BLaER1 treated with 17β-estradiol and CSF1 and Interleukin-3, amounts not matched to agents 10 nM and 100 nM (cell line): ENCODE data around the gene QPCT.

ENCODE experiments used
- H3K27ac ChIP-seq, 11 experiments: shearing (Covaris generic); formaldehyde crosslinking; 2 replicates each; pipeline ENCODE4 v1.8.1; 2022
- H3K27me3 ChIP-seq, 11 experiments: shearing (Covaris generic); formaldehyde crosslinking; 2 replicates each; pipeline ENCODE4 v1.8.1; 2022
- H3K36me3 ChIP-seq, 11 experiments: shearing (Covaris generic); formaldehyde crosslinking; 2 replicates each; pipeline ENCODE4 v1.8.1; 2022
- H3K4me1 ChIP-seq, 10 experiments: shearing (Covaris generic); formaldehyde crosslinking; 2 replicates each; pipeline ENCODE4 v1.8.1; 2022
- H3K4me2 ChIP-seq, 11 experiments: shearing (Covaris generic); formaldehyde crosslinking; 2 replicates each; pipeline ENCODE4 v1.8.1; 2022
- H3K4me3 ChIP-seq, 10 experiments: shearing (Covaris generic); formaldehyde crosslinking; 2 replicates each; pipeline ENCODE4 v1.8.1; 2022
- H3K9ac ChIP-seq, 11 experiments: shearing (Covaris generic); formaldehyde crosslinking; 2 replicates each; pipeline ENCODE4 v1.8.1; 2022
- H3K9me3 ChIP-seq, 11 experiments: shearing (Covaris generic); formaldehyde crosslinking; replicated peaks in 1 of 11; 2 replicates each; pipeline ENCODE4 v1.8.1; 2022
- H4K20me1 ChIP-seq, 11 experiments: shearing (Covaris generic); formaldehyde crosslinking; 2 replicates each; pipeline ENCODE4 v1.8.1; 2022
- Cebpa-rat ChIP-seq, 11 experiments: shearing (Covaris generic); IDR thresholded peaks; 2 replicates each; pipeline ENCODE4 v1.8.1; 2022

QPCT gene

GRCh38 chr2:37343537-37344434 is 644 bp upstream of the QPCT start:
- peaks cover 5 to 47% (median 35%) of the 10 kb centered on the region in 11 experiments; a peak in 20 of 22 replicates for H3K27me3 ChIP-seq
- peak overlapping the region; percentile 56 to 74 (median 63); a peak in 16 of 20 replicates for H3K4me3 ChIP-seq
- H3K27ac ChIP-seq: peak overlapping the region in 7 of 11 experiments; percentile 0 to 79 (median 41); a peak in 11 of 22 replicates
- no peaks in the 10 kb centered on the region for H4K20me1 ChIP-seq
- H3K9ac ChIP-seq: peak overlapping the region in 6 of 11 experiments; percentile 67 to 74 (median 70); a peak in 8 of 22 replicates
- H3K9me3 ChIP-seq: no peaks in the 10 kb centered on the region
- peaks cover 35 to 46% (median 40%) of the 10 kb centered on the region in 10 experiments for H3K4me1 ChIP-seq
- peak overlapping the region; percentile 93 to 99 (median 98) for H3K4me2 ChIP-seq
- no peaks in the 10 kb centered on the region for H3K36me3 ChIP-seq
- TF ChIP-seq Cebpa-rat (IDR thresholded peaks at IDR 0.05): no peak

GRCh38 chr2:37348155-37348554 is 3.7 kb downstream of the QPCT start:
- Histone ChIP-seq H3K27ac (no peak overlapping the region), H3K36me3 (no peaks in the 10 kb centered on the region), H4K20me1 (no peaks in the 10 kb centered on the region; a peak in 1 of 22 replicates), H3K4me3 (no peak overlapping the region), H3K4me2 (no peak overlapping the region; a peak in 1 of 22 replicates), H3K27me3 (peaks cover 5 to 48% (median 37%) of the 10 kb centered on the region in 11 experiments; a peak in 20 of 22 replicates), H3K4me1 (peaks cover 45 to 60% (median 53%) of the 10 kb centered on the region in 10 experiments), H3K9me3 (no peaks in the 10 kb centered on the region), H3K9ac (no peak overlapping the region)
- TF ChIP-seq Cebpa-rat (IDR thresholded peaks at IDR 0.05): no peak

DNA sequence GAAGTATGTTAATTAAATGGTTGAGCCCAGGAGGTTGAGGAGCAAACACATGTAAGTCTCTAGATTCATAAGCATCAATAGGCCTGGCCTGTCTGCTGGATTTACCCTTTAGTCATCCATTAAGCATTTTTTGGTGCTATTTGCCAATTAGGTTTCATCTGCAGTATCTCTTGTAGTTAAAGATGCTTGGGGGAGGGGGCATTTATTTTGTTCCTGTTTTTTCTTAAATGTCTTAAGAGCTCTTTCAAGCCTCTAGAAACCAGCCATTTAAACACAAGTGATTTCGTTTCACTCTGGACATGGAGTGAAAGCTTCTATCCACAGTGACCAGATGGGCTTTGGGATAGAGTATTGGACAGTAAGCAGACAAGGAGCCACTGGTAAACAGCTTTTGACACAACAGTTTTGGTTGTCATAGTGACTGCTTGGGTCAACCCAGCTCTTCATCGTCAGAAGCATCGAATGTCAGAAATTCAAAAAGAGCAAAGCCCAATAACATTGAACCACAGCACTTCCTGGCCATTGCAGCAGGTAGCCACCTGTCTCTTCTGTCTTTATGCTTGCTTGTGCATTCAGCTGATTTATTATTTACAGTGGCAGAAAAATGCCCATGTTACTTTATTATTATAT is 4.9 kb downstream of the QPCT start:
- peak overlapping the region in 2 of 11 experiments; percentile 30 to 37; a peak in 3 of 22 replicates for H3K27ac ChIP-seq
- TF ChIP-seq Cebpa-rat (IDR thresholded peaks at IDR 0.05): no peak
- peaks cover 33 to 49% (median 42%) of the 10 kb centered on the region in 10 experiments for H3K4me1 ChIP-seq
- H3K36me3 ChIP-seq: no peaks in the 10 kb centered on the region
- no peak overlapping the region for H3K9ac ChIP-seq
- no peaks in the 10 kb centered on the region; a peak in 1 of 22 replicates for H4K20me1 ChIP-seq
- H3K9me3 ChIP-seq: no peaks in the 10 kb centered on the region
- H3K27me3 ChIP-seq: peaks cover 5 to 40% (median 32%) of the 10 kb centered on the region in 11 experiments; a peak in 20 of 22 replicates
- peak overlapping the region; percentile 22 to 88 (median 67); a peak in 21 of 22 replicates for H3K4me2 ChIP-seq
- H3K4me3 ChIP-seq: no peak overlapping the region

DNA sequence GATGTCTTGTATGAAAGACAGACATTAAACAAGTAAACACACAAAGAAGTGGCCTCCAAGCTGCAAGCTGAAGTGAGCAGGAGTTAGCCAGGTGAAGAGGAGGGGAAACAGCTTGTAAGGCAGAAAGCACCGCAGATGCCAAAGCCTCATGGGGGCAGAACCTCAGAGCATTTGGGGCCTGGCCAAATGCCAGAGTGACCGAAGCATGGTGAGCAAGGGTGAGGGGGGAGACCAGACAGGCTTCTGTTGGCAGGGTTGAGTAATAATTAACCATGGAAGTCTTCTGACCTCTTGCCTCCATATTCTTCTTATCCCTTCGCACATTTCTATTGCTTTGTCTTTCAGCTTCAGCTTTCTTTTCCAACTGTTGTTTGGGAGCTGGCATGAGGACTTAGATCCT is 5.6 kb downstream of the QPCT start:
- peaks cover 3 to 33% (median 26%) of the 10 kb centered on the region in 11 experiments; a peak in 20 of 22 replicates for H3K27me3 ChIP-seq
- peak overlapping the region in 2 of 11 experiments; percentile 8 to 34; a peak in 3 of 22 replicates for H3K27ac ChIP-seq
- peak overlapping the region; percentile 22 to 88 (median 67) for H3K4me2 ChIP-seq
- peaks cover 26 to 42% (median 35%) of the 10 kb centered on the region in 10 experiments for H3K4me1 ChIP-seq
- no peaks in the 10 kb centered on the region for H3K36me3 ChIP-seq
- no peak overlapping the region for H3K4me3 ChIP-seq
- H3K9ac ChIP-seq: no peak overlapping the region
- H3K9me3 ChIP-seq: no peaks in the 10 kb centered on the region
- peak in 1 of 11 experiments; percentile 9; a peak in 1 of 22 replicates for TF ChIP-seq Cebpa-rat (IDR thresholded peaks at IDR 0.05)
- H4K20me1 ChIP-seq: no peaks in the 10 kb centered on the region; a peak in 1 of 22 replicates

DNA sequence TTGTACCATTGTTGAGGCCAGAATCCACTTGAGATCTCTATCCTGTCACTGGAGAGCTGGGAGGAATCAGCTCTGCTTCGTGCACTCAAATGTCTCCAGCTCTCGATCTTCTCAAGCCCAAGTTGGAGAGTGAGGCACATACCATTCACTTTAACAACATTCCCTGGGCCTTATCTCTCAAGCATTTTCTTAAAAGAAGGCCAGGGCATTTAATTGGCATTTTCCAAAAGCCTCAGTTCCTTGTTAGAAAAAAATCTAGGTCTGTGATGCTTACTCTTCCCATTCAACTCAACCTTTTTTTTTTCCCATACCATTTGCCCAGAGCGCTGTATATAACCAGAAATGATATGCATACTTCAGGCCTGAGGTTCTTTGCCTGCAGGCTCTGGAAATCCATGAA is 10.1 kb downstream of the QPCT start:
- Histone ChIP-seq H3K27ac (no peak overlapping the region), H3K4me2 (no peak overlapping the region), H4K20me1 (no peaks in the 10 kb centered on the region; a peak in 1 of 22 replicates), H3K4me1 (peaks cover 11 to 30% (median 23%) of the 10 kb centered on the region in 10 experiments), H3K36me3 (no peaks in the 10 kb centered on the region), H3K4me3 (no peak overlapping the region), H3K27me3 (0 out of 22 replicates have a peak, but pooled peaks cover 0 to under 1% (median 0%) of the 10 kb centered on the region in 11 experiments), H3K9me3 (no peaks in the 10 kb centered on the region), H3K9ac (no peak overlapping the region)
- TF ChIP-seq Cebpa-rat (IDR thresholded peaks at IDR 0.05): no peak

DNA sequence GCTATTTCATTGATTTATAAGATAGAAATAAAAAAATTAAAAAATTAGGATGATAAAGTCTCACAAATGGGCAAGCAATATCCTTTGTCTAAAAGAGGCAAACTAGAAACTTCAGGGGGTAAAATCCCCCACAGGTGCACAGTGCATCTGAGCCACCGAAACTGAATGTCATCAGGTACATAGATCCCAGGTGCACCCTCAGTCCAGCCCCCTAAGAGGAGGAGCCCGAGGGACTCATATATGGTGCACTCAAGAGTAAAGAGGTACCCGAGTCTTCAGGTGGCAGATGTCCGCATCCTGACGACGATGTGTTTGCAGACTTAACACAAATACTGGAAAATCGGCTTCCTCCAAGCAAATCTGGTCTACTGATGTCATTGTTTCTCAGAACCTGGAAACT is 11.3 kb downstream of the QPCT start:
- Histone ChIP-seq H3K36me3 (no peaks in the 10 kb centered on the region), H3K27ac (no peak overlapping the region), H3K27me3 (no peaks in the 10 kb centered on the region), H4K20me1 (no peaks in the 10 kb centered on the region), H3K9me3 (no peaks in the 10 kb centered on the region), H3K9ac (no peak overlapping the region), H3K4me3 (no peak overlapping the region), H3K4me2 (no peak overlapping the region), H3K4me1 (peaks cover 0 to 18% (median 11%) of the 10 kb centered on the region in 10 experiments; a peak in 17 of 20 replicates)
- no peak for TF ChIP-seq Cebpa-rat (IDR thresholded peaks at IDR 0.05)

DNA sequence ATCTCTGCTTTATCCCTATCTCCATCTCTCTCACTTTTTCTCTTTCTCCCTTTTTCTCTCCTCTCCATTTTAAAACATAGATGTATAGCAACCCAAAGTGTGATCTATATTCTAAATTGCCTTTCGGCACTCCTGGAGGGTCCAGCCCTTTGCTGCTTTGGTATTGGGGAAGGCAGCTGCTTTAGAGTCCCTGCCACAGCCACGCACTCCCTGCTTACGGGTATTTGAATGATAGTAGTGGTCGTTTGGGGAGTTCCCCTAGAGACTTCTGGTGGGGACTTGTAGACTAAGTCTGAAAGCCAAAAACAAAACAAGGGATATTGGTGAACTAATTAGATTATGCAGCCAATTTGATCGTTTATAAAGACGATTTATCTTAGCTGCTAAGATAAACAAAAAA is 11.9 kb downstream of the QPCT start:
- H3K27ac ChIP-seq: no peak overlapping the region
- no peak overlapping the region for H3K9ac ChIP-seq
- no peaks in the 10 kb centered on the region for H3K36me3 ChIP-seq
- no peak overlapping the region for H3K4me2 ChIP-seq
- TF ChIP-seq Cebpa-rat (IDR thresholded peaks at IDR 0.05): no peak
- H3K27me3 ChIP-seq: no peaks in the 10 kb centered on the region
- H4K20me1 ChIP-seq: no peaks in the 10 kb centered on the region
- H3K9me3 ChIP-seq: no peaks in the 10 kb centered on the region
- peaks cover 0 to 13% (median 6%) of the 10 kb centered on the region in 10 experiments; a peak in 9 of 20 replicates for H3K4me1 ChIP-seq
- no peak overlapping the region for H3K4me3 ChIP-seq

DNA sequence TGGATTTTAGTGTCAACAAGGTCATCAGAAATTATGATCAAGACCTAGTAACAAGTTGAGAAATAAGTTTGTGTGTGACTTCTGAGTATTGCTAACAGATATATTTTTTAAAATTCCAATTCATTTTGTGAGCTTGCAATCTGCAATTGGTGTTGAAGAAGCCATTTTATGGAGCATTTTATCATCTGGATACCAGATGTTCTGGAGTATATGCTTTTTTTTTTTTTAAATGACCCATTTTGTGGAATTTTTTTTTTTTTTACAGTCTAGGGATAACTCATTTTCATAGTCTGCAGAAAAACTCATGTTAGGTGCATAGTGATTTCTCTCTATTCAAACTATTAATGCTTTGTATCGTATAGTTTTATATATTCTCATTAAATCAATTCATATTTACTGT is 12.6 kb downstream of the QPCT start:
- no peaks in the 10 kb centered on the region for H4K20me1 ChIP-seq
- no peak overlapping the region for H3K9ac ChIP-seq
- no peak overlapping the region for H3K4me2 ChIP-seq
- H3K9me3 ChIP-seq: no peaks in the 10 kb centered on the region
- TF ChIP-seq Cebpa-rat (IDR thresholded peaks at IDR 0.05): no peak
- no peaks in the 10 kb centered on the region for H3K27me3 ChIP-seq
- H3K36me3 ChIP-seq: no peaks in the 10 kb centered on the region
- H3K27ac ChIP-seq: no peak overlapping the region
- peaks cover 0 to 13% (median 6%) of the 10 kb centered on the region in 10 experiments; a peak in 9 of 20 replicates for H3K4me1 ChIP-seq
- H3K4me3 ChIP-seq: no peak overlapping the region

- Histone ChIP-seq H3K36me3 (no peaks in the 10 kb centered on the region), H3K27me3 (no peaks in the 10 kb centered on the region), H3K9me3 (no peaks in the 10 kb centered on the region), H3K4me3 (no peak overlapping the region), H3K27ac (no peak overlapping the region), H3K4me1 (peaks cover 0 to 13% (median 6%) of the 10 kb centered on the region in 10 experiments; a peak in 9 of 20 replicates), H3K4me2 (peak overlapping the region in 2 of 11 experiments; percentile 40 to 49; a peak in 3 of 22 replicates), H4K20me1 (no peaks in the 10 kb centered on the region), H3K9ac (no peak overlapping the region)
- TF ChIP-seq Cebpa-rat (IDR thresholded peaks at IDR 0.05): no peak
Measured at GRCh38 chr2:37357530-37357929, 13.1 kb downstream of the QPCT start.
